Stomach (tissue), 9 donors: ENCODE data around the gene ACSS2. TPM values are rescaled to one million over a fixed set of nuclear protein-coding genes. Genes with fewer than 3 reads are reported as not detected.

Source experiments
- DNase-seq, 2 donors: peaks; one replicate each; pipeline versions ENCODE4 v3.0.0 to v3.0.0-alpha.2; 2013 to 2019
- H3K27ac ChIP-seq, 5 donors: fragments of 200-600 bp in 4 of 5; sonication (generic) in 4 of 5; one replicate each; pipeline ENCODE4 v1.5.1; 2013 to 2019; ENCODE audit warnings: mild to moderate bottlenecking in 1 of 5, moderate library complexity in 1 of 5
- H3K27me3 ChIP-seq, 3 donors: fragments of 200-600 bp; sonication (generic); one replicate each; pipeline ENCODE4 v1.5.1; 2017 to 2019; ENCODE audit warnings: mixed run types in 1 of 3
- H3K36me3 ChIP-seq, 4 donors: fragments of 200-600 bp; sonication (generic); 1 replicate in 3 of 4; 2 replicates in 1 of 4; pipeline ENCODE4 v1.5.1; 2016 to 2019
- H3K4me1 ChIP-seq, 4 donors: fragments of 200-600 bp; sonication (generic); one replicate each; pipeline ENCODE4 v1.5.1; 2016 to 2019
- H3K4me3 ChIP-seq, 4 donors: fragments of 200-600 bp; sonication (generic) in 3 of 4; one replicate each; pipeline ENCODE4 v1.5.1; 2016 to 2019; ENCODE audit warnings: mild to moderate bottlenecking in 1 of 4
- H3K9me3 ChIP-seq, 4 donors: fragments of 200-600 bp; sonication (generic); one replicate each; pipeline ENCODE4 v1.5.1; 2016 to 2019
- EP300 ChIP-seq: sonication (generic); formaldehyde crosslinking; IDR thresholded peaks from one replicate; pipeline ENCODE4 v1.6.1; 2017; ENCODE audit warnings: antibody characterized with exemption
- POLR2A ChIP-seq, 4 donors: fragments of 450-650 bp; IDR thresholded peaks; one replicate each; pipeline ENCODE4 v1.6.1; 2016; ENCODE audit warnings: antibody characterized with exemption in 4 of 4, control low read depth in 2 of 4, mild to moderate bottlenecking in 1 of 4, moderate library complexity in 1 of 4
- POLR2AphosphoS5 ChIP-seq, 3 donors: sonication (generic); formaldehyde crosslinking; IDR thresholded peaks; one replicate each; pipeline ENCODE4 v1.6.1; 2016; ENCODE audit warnings: antibody characterized with exemption in 3 of 3
- WGBS, 5 donors: extraction: QIAGEN DNeasy Blood & Tissue Kit in 3 of 5; methylation state at CpG; one replicate each; pipeline versions ENCODE4 v1.1.5 to v1.1.7; 2013 to 2018; 5-methylcytosine and 5-hydroxymethylcytosine counted together
- intact Hi-C: fragments of 100-400 bp; cut with DNase I; formaldehyde crosslinking; loops from one replicate; pipeline ENCODE4 v1.15.1; 2023; ENCODE audit warnings: low total_unique reads
- polyA plus RNA-seq, 3 donors: library from polyadenylated mRNA; stranded (reverse); fragments of 200-250 nt; gene quantifications; one replicate each; pipeline ENCODE4 v1.2.3, GENCODE V29; 2013
- total RNA-seq, 5 donors: library from RNA; depleted of rRNA; stranded (reverse); fragments of >200 nt; gene quantifications; one replicate each; pipeline versions ENCODE4 v1.1.0 to v1.2.3, GENCODE V29; 2014 to 2016
- TF ChIP-seq, protein P1 (sequence below), 7 experiments: fragments of 450-650 bp in 4 of 7; fragments of 200-600 bp in 3 of 7; sonication (generic) in 3 of 7; IDR thresholded peaks; one replicate each; pipeline ENCODE4 v1.5.1; 2016 to 2019; ENCODE audit warnings: antibody characterized with exemption in 7 of 7, control low read depth in 2 of 7, mild to moderate bottlenecking in 1 of 7
- donor health status: healthy with polysubstance abuse.
- donor health status: Bipolar disorder and iron deficiency.
- donor health status: healthy.

The ACSS2 gene
- total and polyA plus RNA-seq, 8 donors: 59.0 to 1,709 (median 139) TPM

- Histone ChIP-seq H3K4me3 (no peak overlapping the region), H3K27ac (peak overlapping the region in 4 of 5 donors; percentile 32 to 54 (median 45)), H3K36me3 (no peaks in the 10 kb centered on the region), H3K4me1 (peaks cover 26 to 62% (median 47%) of the 10 kb centered on the region in 4 donors), H3K27me3 (no peaks in the 10 kb centered on the region), H3K9me3 (no peaks in the 10 kb centered on the region)
- TF ChIP-seq POLR2AphosphoS5 (IDR thresholded peaks at IDR 0.05): peak in 2 of 3 donors; percentile 55 to 56
- TF ChIP-seq POLR2A (IDR thresholded peaks at IDR 0.05): no peak
- no peak for TF ChIP-seq EP300
- peak; percentile 28 to 41 for DNase-seq
- intact Hi-C loops: no loop called here
- 19 to 39% (median 22%) methylated on average over 3 of the region's 3 CpGs for WGBS, 5 donors
Measured at GRCh38 chr20:34904202-34904621, 27.8 kb downstream of the ACSS2 start.

DNA sequence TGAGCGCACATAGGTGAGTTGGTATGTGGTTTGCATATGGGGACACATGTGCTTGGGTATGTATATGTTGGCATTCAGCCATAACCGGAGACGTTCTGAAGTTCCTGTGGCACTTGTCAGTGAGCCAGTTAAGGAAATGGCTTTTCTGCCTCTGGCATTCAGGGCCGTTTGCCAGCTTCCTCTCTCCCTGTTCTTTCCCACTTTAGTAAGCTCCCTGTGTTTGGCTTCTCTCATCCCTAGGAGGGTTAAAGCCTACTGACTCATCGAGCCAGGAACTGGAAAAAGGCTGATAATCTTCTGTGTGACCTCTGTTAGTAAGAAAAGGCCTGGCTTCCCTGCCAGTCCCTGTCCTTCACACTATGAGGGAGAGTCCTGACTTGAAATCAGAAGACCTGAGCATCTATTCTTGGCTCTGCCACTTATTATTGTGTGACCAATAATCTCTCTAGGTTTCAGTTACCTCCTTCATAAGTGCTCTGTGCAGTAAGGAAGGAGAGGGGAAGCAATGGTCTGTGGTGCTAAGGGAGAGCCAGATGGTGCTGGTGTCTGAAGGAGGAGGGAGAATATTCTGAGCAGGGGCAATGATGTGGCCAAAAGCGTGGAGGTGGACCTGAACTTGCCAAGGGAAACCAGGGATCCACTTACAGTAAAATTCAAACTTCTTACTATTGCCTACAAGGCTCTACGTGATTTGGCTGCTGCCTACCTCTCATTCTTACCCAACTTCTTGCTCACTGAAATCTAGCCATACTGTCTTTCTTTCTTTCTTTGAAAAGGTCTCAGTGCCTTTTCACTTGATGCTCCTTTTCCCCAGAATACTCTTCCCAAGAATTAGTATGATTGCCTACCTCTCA is 31.4 kb downstream of the ACSS2 start:
- H3K27ac ChIP-seq: peak overlapping the region; percentile 10 to 81 (median 74)
- TF ChIP-seq POLR2AphosphoS5 (IDR thresholded peaks at IDR 0.05) (peak in 2 of 3 donors; percentile 47 to 83), EP300 (no peak), POLR2A (IDR thresholded peaks at IDR 0.05) (no peak)
- TF ChIP-seq, protein P1, sequence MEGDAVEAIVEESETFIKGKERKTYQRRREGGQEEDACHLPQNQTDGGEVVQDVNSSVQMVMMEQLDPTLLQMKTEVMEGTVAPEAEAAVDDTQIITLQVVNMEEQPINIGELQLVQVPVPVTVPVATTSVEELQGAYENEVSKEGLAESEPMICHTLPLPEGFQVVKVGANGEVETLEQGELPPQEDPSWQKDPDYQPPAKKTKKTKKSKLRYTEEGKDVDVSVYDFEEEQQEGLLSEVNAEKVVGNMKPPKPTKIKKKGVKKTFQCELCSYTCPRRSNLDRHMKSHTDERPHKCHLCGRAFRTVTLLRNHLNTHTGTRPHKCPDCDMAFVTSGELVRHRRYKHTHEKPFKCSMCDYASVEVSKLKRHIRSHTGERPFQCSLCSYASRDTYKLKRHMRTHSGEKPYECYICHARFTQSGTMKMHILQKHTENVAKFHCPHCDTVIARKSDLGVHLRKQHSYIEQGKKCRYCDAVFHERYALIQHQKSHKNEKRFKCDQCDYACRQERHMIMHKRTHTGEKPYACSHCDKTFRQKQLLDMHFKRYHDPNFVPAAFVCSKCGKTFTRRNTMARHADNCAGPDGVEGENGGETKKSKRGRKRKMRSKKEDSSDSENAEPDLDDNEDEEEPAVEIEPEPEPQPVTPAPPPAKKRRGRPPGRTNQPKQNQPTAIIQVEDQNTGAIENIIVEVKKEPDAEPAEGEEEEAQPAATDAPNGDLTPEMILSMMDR (IDR thresholded peaks at IDR 0.05): no peak
- peak; percentile 63 to 76 for DNase-seq
- H3K4me1 ChIP-seq: peaks cover 26 to 57% (median 47%) of the 10 kb centered on the region in 4 donors
- WGBS, 5 donors: 20 to 27% (median 23%) methylated on average over 7 of the region's 7 CpGs
- H3K9me3 ChIP-seq: no peaks in the 10 kb centered on the region
- H3K4me3 ChIP-seq: no peak overlapping the region
- H3K36me3 ChIP-seq: no peaks in the 10 kb centered on the region
- H3K27me3 ChIP-seq: no peaks in the 10 kb centered on the region
- intact Hi-C loops: no loop called here

DNA sequence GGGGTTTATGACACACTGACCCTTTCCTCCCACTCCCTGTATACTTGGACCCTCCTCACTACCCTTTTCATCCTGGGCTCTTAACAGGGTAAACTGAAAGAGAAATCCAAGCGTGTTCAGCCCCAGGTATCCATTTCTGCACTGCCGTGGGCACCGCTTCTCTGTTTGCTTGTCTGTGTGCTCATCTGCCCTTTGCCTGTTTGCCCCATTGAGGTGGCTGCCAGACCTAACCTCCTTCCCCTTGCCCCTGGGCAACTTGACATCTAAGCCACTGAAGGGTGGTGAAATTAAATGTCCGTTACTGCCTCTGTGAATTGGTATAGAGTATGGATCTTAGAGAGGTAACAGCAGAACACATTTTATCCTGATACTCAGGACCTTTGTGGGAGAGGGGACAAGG is 38.7 kb downstream of the ACSS2 start:
- H3K27me3 ChIP-seq: no peaks in the 10 kb centered on the region
- peak overlapping the region; percentile 42 to 77 (median 60) for H3K27ac ChIP-seq
- H3K36me3 ChIP-seq: peaks cover 11 to 29% (median 24%) of the 10 kb centered on the region in 4 donors
- no peak overlapping the region for H3K4me3 ChIP-seq
- intact Hi-C loops: no loop called here
- no peak for DNase-seq
- peaks cover 0 to 37% (median 25%) of the 10 kb centered on the region in 4 donors for H3K4me1 ChIP-seq
- TF ChIP-seq POLR2AphosphoS5 (IDR thresholded peaks at IDR 0.05): no peak
- TF ChIP-seq, protein P1 (IDR thresholded peaks at IDR 0.05): no peak
- TF ChIP-seq POLR2A (IDR thresholded peaks at IDR 0.05): no peak
- no peak for TF ChIP-seq EP300
- H3K9me3 ChIP-seq: no peaks in the 10 kb centered on the region
- WGBS, 5 donors: 57 to 76% (median 59%) methylated on average over 4 of the region's 4 CpGs

- Histone ChIP-seq H3K4me3 (no peak overlapping the region), H3K36me3 (peaks cover 11 to 37% (median 32%) of the 10 kb centered on the region in 4 donors), H3K27ac (peak overlapping the region in 4 of 5 donors; percentile 42 to 77 (median 63)), H3K9me3 (no peaks in the 10 kb centered on the region), H3K4me1 (peaks cover 0 to 37% (median 25%) of the 10 kb centered on the region in 4 donors), H3K27me3 (no peaks in the 10 kb centered on the region)
- intact Hi-C loops: no loop called here
- WGBS, 5 donors: 40 to 55% (median 52%) methylated on average over 4 of the region's 4 CpGs
- no peak for DNase-seq
- TF ChIP-seq POLR2AphosphoS5 (IDR thresholded peaks at IDR 0.05): no peak
- no peak for TF ChIP-seq EP300
- TF ChIP-seq, protein P1 (IDR thresholded peaks at IDR 0.05): no peak
- TF ChIP-seq POLR2A (IDR thresholded peaks at IDR 0.05): no peak
Measured at GRCh38 chr20:34915749-34916455, 39.5 kb downstream of the ACSS2 start.
